SK-N-SH treated with all-trans-retinoic acid at 6 μM for 48 hours (cell line): ENCODE measurements around the gene CPNE5.

ENCODE experiments used
- ARNTL ChIP-seq: fragments of 450-650 bp; formaldehyde crosslinking; IDR thresholded peaks from 2 replicates; pipeline ENCODE4 v1.5.0; 2020; ENCODE audit warnings: low read depth, mild to moderate bottlenecking, moderate library complexity, borderline replicate concordance
- CREB5 ChIP-seq: fragments of 250-450 bp; sonication (Bioruptor Pico); IDR thresholded peaks from 2 replicates; pipeline ENCODE4 v1.5.1; 2020; ENCODE audit warnings: low read depth, mild to moderate bottlenecking, moderate library complexity
- CSDC2 ChIP-seq: fragments of 250-450 bp; sonication (Bioruptor Pico); IDR thresholded peaks from 2 replicates; pipeline ENCODE4 v1.5.0; 2020; ENCODE audit warnings: mild to moderate bottlenecking, moderate library complexity
- ESRRG ChIP-seq: fragments of 250-450 bp; sonication (Bioruptor Pico); IDR thresholded peaks from 2 replicates; pipeline ENCODE4 v1.6.1; 2021; ENCODE audit warnings: mild to moderate bottlenecking
- GLIS3 ChIP-seq: fragments of 250-450 bp; sonication (Bioruptor Pico); IDR thresholded peaks from 2 replicates; pipeline ENCODE4 v1.5.0; 2020; ENCODE audit warnings: mild to moderate bottlenecking, moderate library complexity
- PATZ1 ChIP-seq: fragments of 250-450 bp; sonication (Bioruptor Pico); IDR thresholded peaks from 2 replicates; pipeline ENCODE4 v1.8.0; 2020; ENCODE audit warnings: mild to moderate bottlenecking, moderate library complexity, borderline replicate concordance
- TCF4 ChIP-seq: fragments of 250-450 bp; sonication (Bioruptor Pico); IDR thresholded peaks from 2 replicates; pipeline ENCODE4 v1.8.0; 2021; ENCODE audit warnings: mild to moderate bottlenecking, moderate library complexity, borderline replicate concordance
- ZC3H10 ChIP-seq: fragments of 250-450 bp; sonication (Bioruptor Pico); IDR thresholded peaks from 2 replicates; pipeline ENCODE4 v1.5.1; 2021; ENCODE audit warnings: mild to moderate bottlenecking, moderate library complexity
- ZNF565 ChIP-seq: fragments of 450-650 bp; formaldehyde crosslinking; conservative IDR thresholded peaks from 2 replicates; pipeline ENCODE4 v1.5.0; 2020; ENCODE audit warnings: low read depth, mild to moderate bottlenecking, moderate library complexity
- ZNF70 ChIP-seq: fragments of 450-650 bp; formaldehyde crosslinking; IDR thresholded peaks from 2 replicates; pipeline ENCODE4 v1.5.0; 2020; ENCODE audit warnings: mild to moderate bottlenecking, moderate library complexity

GRCh38 chr6:36824253-36824652 lies 15.0 kb downstream of the CPNE5 start:
- TF ChIP-seq PATZ1 (CRISPR knock-in tag), result no peak
- no peak for TF ChIP-seq ZC3H10 (CRISPR knock-in tag)
- TF ChIP-seq CREB5 (CRISPR knock-in tag), result no peak
- no peak for TF ChIP-seq ARNTL (CRISPR knock-in tag)
- TF ChIP-seq TCF4 (CRISPR knock-in tag), result no peak
- TF ChIP-seq ZNF565 (CRISPR knock-in tag), result no peak
- no peak for TF ChIP-seq GLIS3 (CRISPR knock-in tag)
- no peak for TF ChIP-seq ESRRG (CRISPR knock-in tag)
- TF ChIP-seq ZNF70, result no peak
- no peak for TF ChIP-seq CSDC2
